ENCODE results near the gene AGK.

- TF ChIP-seq CTCF (IDR thresholded peaks at IDR 0.05) (peak in 1 of 2 donors; percentile 26), POLR2AphosphoS5 (IDR thresholded peaks at IDR 0.05) (no peak), EP300 (IDR thresholded peaks at IDR 0.05) (no peak)
Observed at GRCh38 chr7:141674702-141675101, 123.5 kb downstream of the AGK start.
